ENCODE measurements around the gene PRKCE. TPM values are rescaled to one million over a fixed set of nuclear protein-coding genes. Genes with fewer than 3 reads are reported as not detected.
"Not testable (repeated sequence)": the region's sequence is repeated elsewhere in the genome, so short reads cannot be mapped to it uniquely, and the experiment has no call there.

The PRKCE gene
- total RNA-seq, 2 donors from 2014 or later = 7.2 to 25.4 TPM

DNA sequence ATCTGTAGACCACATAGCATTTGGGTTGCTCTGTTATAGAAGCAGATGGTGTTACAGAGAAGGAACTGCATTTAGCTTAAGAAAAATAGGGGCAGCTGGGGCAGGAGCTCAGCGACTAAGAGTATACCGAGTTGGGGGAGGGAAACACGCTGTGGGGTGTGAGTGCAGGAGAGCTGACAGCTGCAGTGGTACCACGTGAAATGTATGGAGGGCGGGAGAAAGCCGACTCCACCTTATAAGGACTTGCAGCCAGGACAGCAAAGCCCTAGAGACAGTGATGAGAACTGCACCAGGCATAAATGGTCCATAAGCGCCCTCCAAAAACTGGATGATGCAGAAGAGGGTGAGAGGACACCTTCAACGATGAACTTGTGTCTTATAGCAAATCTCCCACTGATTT lies 237.6 kb downstream of the PRKCE start:
- H3K27me3 ChIP-seq (replicated peaks; ENCODE audit: insufficient read depth) = no peaks in the 10 kb centered on the region
- H3K4me1 ChIP-seq (replicated peaks) = peaks cover 5% of the 10 kb centered on the region
- H3K9me3 ChIP-seq = no peaks in the 10 kb centered on the region
- no peak for TF ChIP-seq POLR2A (IDR thresholded peaks at IDR 0.05)
- no peak for TF ChIP-seq POLR2AphosphoS5 (IDR thresholded peaks at IDR 0.05)
- TF ChIP-seq, protein P1, sequence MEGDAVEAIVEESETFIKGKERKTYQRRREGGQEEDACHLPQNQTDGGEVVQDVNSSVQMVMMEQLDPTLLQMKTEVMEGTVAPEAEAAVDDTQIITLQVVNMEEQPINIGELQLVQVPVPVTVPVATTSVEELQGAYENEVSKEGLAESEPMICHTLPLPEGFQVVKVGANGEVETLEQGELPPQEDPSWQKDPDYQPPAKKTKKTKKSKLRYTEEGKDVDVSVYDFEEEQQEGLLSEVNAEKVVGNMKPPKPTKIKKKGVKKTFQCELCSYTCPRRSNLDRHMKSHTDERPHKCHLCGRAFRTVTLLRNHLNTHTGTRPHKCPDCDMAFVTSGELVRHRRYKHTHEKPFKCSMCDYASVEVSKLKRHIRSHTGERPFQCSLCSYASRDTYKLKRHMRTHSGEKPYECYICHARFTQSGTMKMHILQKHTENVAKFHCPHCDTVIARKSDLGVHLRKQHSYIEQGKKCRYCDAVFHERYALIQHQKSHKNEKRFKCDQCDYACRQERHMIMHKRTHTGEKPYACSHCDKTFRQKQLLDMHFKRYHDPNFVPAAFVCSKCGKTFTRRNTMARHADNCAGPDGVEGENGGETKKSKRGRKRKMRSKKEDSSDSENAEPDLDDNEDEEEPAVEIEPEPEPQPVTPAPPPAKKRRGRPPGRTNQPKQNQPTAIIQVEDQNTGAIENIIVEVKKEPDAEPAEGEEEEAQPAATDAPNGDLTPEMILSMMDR (IDR thresholded peaks at IDR 0.05) = no peak
- WGBS = 64% methylated on average over 8 of the region's 8 CpGs
- H3K36me3 ChIP-seq = no peaks in the 10 kb centered on the region
- intact Hi-C loops (cut with DNase I) = loop anchor here (5.0 kb wide), 2 partner anchors 48 to 67 kb away; no protein-coding TSS in a partner anchor
- H3K4me3 ChIP-seq = no peak overlapping the region
- no peak for DNase-seq (ENCODE audit: low spot score)
- no peak overlapping the region for H3K27ac ChIP-seq

DNA sequence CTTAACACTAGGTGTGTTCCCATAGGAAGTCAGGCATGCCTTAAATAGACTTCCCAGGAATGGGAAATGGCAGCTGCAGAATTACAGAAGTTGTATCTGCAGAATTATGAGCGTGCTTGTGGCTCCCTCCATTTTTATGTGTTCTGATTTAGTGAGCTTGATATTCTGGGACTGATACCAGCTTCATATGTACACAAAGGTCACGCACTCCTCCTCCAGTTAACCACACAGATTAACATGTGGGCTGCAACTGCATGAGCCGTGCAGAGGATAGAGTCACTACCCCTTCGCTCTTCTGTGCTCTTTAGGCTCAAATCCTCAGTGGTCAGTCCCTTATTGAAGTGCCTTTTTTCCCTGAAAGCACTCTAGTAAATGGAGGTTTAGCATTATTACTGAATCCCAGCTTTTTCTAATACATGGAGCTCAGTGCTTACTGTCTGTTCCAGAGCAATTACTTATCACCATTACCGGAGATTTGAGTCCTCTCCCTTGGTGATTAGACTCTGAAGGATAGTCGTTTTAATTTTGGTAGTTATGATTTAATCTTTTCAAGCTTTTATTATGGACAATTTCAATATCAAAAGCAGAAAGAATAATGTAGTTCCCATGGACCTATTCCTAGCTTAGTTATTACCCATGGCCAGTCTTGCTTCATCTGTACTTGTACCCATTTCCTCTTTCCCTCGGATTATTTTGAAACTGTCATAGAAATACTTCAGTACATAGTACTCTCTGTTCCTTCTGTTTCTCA lies 238.3 kb downstream of the PRKCE start:
- Histone ChIP-seq H3K4me1 (replicated peaks) (peaks cover 5% of the 10 kb centered on the region), H3K36me3 (no peaks in the 10 kb centered on the region), H3K27me3 (replicated peaks; ENCODE audit: insufficient read depth) (no peaks in the 10 kb centered on the region), H3K9me3 (no peaks in the 10 kb centered on the region), H3K4me3 (no peak overlapping the region), H3K27ac (no peak overlapping the region)
- DNase-seq (ENCODE audit: low spot score) = no peak
- 67% methylated on average over 7 of the region's 7 CpGs for WGBS
- intact Hi-C loops (cut with DNase I) = loop anchor here (5.0 kb wide), 2 partner anchors 48 to 67 kb away; no protein-coding TSS in a partner anchor
- TF ChIP-seq POLR2A (IDR thresholded peaks at IDR 0.05) = no peak
- no peak for TF ChIP-seq POLR2AphosphoS5 (IDR thresholded peaks at IDR 0.05)
- TF ChIP-seq, protein P1 (IDR thresholded peaks at IDR 0.05) = no peak

DNA sequence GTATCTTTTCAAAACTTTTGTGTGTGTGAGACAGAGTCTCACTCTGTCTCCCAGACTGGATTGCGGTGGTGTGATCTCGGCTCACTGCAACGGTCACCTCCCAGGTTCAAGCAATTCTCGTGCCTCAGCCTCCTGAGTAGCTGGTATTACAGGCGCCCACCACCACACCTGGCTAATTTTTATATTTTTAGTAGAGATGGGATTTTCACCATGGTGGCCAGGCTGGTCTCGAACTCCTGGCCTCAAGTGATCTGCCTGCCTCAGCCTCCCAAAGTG lies 238.8 kb downstream of the PRKCE start:
- intact Hi-C loops (cut with DNase I); H3K4me3 ChIP-seq; H3K27ac ChIP-seq; DNase-seq (ENCODE audit: low spot score); H3K27me3 ChIP-seq (replicated peaks; ENCODE audit: insufficient read depth); H3K4me1 ChIP-seq (replicated peaks); H3K9me3 ChIP-seq; H3K36me3 ChIP-seq: not testable (repeated sequence)
- 90% methylated on average over 6 of the region's 6 CpGs for WGBS

DNA sequence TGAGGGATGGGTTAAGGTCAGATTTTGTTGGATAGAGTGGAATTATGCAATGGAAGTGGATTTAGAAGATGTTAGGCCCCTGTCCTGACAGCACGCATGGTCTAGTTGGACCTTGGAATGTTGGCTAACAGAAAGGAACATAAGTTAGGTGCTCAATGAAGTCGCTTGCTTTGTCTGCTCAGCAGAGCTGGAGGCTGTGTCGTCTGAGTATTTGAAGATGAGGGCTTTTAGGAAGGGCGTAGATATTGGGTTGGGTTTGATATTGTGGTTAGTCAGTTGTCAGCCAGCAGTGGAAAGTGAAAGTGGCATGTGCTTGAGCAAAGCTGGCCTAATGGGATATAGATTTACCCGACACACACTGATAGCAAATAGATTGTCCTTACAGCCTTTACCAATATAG lies 239.3 kb downstream of the PRKCE start:
- TF ChIP-seq, protein P1 (IDR thresholded peaks at IDR 0.05) = no peak
- TF ChIP-seq POLR2AphosphoS5 (IDR thresholded peaks at IDR 0.05) (no peak), POLR2A (IDR thresholded peaks at IDR 0.05) (no peak)
- intact Hi-C loops (cut with DNase I) = no loop called here
- Histone ChIP-seq H3K36me3 (no peaks in the 10 kb centered on the region), H3K4me3 (no peak overlapping the region), H3K27me3 (replicated peaks; ENCODE audit: insufficient read depth) (no peaks in the 10 kb centered on the region), H3K4me1 (replicated peaks) (peaks cover 3% of the 10 kb centered on the region), H3K27ac (no peak overlapping the region), H3K9me3 (no peaks in the 10 kb centered on the region)
- 88% methylated on average over 5 of the region's 5 CpGs for WGBS
- no peak for DNase-seq (ENCODE audit: low spot score)

DNA sequence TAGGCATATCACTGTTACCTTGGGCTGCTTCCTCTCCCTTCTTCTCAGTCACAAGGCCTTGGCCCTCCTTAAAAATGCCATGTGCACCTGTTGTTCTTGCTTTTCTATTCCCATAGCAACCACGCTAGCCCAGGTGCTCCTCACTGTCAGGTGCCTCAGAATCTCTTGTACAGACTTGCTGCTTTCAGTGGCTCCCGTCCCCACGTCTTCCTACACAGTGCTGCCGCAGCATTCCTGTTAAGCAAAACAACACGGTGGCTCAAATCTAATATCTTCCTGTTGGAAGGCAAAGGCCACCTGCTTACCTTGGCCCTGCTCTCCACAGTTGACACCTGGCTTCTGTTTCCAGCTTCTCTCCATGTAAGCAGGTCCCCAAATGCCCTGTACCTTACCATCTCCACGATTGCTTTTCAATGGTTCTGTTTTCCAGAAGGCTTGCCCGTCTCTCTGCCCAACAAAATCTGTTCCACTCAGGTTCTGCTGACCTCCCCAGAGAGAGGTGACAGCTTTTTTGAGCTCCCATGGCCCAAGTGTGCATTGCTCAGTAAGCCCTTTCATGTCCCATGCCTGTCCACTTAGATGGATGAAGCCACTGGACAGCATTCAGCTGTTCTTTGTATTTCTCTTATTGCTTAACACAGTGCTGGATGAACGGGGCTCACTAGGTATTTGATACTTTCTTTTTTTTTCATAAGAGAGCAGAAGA lies 240.4 kb downstream of the PRKCE start:
- WGBS = 41% methylated on average over 8 of the region's 8 CpGs
- no peaks in the 10 kb centered on the region for H3K4me1 ChIP-seq (replicated peaks)

More for the DNA sequence above, 240.4 kb downstream of the PRKCE start:
- no peak for DNase-seq (ENCODE audit: low spot score)
- Histone ChIP-seq H3K36me3 (no peaks in the 10 kb centered on the region), H3K9me3 (no peaks in the 10 kb centered on the region), H3K27me3 (replicated peaks; ENCODE audit: insufficient read depth) (no peaks in the 10 kb centered on the region), H3K27ac (no peak overlapping the region), H3K4me3 (no peak overlapping the region)
- TF ChIP-seq POLR2AphosphoS5 (IDR thresholded peaks at IDR 0.05) (no peak), POLR2A (IDR thresholded peaks at IDR 0.05) (no peak)
- TF ChIP-seq, protein P1 (IDR thresholded peaks at IDR 0.05) = no peak
- intact Hi-C loops (cut with DNase I) = no loop called here
